ENCODE results near the gene EIF5AL1. TPM values are rescaled to one million over a fixed set of nuclear protein-coding genes. Genes with fewer than 3 reads are reported as not detected.

Gene EIF5AL1
- total and polyA plus RNA-seq, 2 of the 4 experiments (the other 2 are of a cell fraction), result 1.1 to 1.4 TPM

DNA sequence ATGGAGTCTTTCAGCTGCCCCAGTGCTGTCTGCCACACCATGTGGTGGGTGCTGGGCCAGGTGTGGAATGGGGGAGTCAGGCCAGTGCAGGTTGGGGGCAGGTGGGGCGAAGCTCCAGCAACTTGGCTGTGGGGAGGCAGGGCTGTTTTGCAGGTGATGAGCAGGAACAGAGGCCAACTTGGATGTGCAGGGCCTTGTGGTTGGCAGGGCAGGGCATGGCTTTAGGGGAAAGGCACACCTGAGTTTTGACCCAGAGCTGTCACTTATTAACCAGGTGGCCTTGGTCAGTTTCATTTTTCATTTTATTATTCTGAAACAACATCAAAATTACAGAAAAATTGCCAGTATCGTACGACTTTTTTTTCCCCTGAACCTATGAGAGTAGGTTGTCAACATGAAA is 48.9 kb downstream of the EIF5AL1 start:
- WGBS, 2 experiments (ENCODE audit: extremely low coverage in 2 of 2, insufficient read length in 1 of 2), result 70% methylated on average over 2 of the region's 3 CpGs; no CpG with 5 or more reads in 1 of the 2 experiments
- H4K20me1 ChIP-seq (ENCODE audit: insufficient read depth, low read length), result no peaks in the 10 kb centered on the region
- H3K9ac ChIP-seq (ENCODE audit: low read depth, low read length), result no peak overlapping the region
- H2BK20ac ChIP-seq (ENCODE audit: low read depth, low read length), result no peak overlapping the region
- no peak for DNase-seq
- H3K56ac ChIP-seq (ENCODE audit: extremely low read depth, insufficient read depth, low read length), result no peak overlapping the region
- H3K14ac ChIP-seq (replicated peaks; ENCODE audit: low read depth, low read length), result no peak overlapping the region
- dilution Hi-C loops (cut with HindIII; ENCODE audit: low sequenced_read_pairs, unreplicated experiment), result no loop called here
- no peak overlapping the region for H3K4ac ChIP-seq (ENCODE audit: low read depth, low read length)
- TF ChIP-seq RCOR1 (IDR thresholded peaks at IDR 0.05; ENCODE audit: insufficient replicate concordance, low read length), result no peak
- no peak overlapping the region for H2BK15ac ChIP-seq (ENCODE audit: low read depth, low read length)
- no peak overlapping the region for H2BK120ac ChIP-seq (ENCODE audit: low read depth, low read length)
- H2AK9ac ChIP-seq (replicated peaks; ENCODE audit: low read depth, low read length, poor library complexity), result no peak overlapping the region
- H2AK5ac ChIP-seq (ENCODE audit: low read depth, low read length), result no peak overlapping the region
- H3K27ac ChIP-seq (ENCODE audit: insufficient read depth, low read length), result no peak overlapping the region
- no peak overlapping the region for H3K4me2 ChIP-seq (ENCODE audit: low read depth, low read length)
- no peak overlapping the region for H4K5ac ChIP-seq (ENCODE audit: low read depth, low read length)
- H4K91ac ChIP-seq (ENCODE audit: insufficient read depth, low read depth, low read length), result no peak overlapping the region
- no peak overlapping the region for H3K23ac ChIP-seq (ENCODE audit: low read depth, low read length)
- ChIA-PET CTCF (no interaction called here), POLR2A (ENCODE audit: unreplicated experiment) (no interaction called here)
- no peak overlapping the region for H2BK5ac ChIP-seq (ENCODE audit: low read depth, low read length, poor library complexity, severe bottlenecking)
- no peak for ATAC-seq (ENCODE audit: low read depth)
- no peak overlapping the region for H3K4me3 ChIP-seq (ENCODE audit: insufficient read depth, low read depth, low read length)
- H3K27me3 ChIP-seq (ENCODE audit: control insufficient read depth, insufficient read depth, low read length), result peaks cover 17% of the 10 kb centered on the region
- no peaks in the 10 kb centered on the region for H3K4me1 ChIP-seq (ENCODE audit: control insufficient read depth, insufficient read depth, low read length)
- no peaks in the 10 kb centered on the region for H3K9me1 ChIP-seq (ENCODE audit: insufficient read depth, low read length)
- in situ Hi-C loops (cut with MboI; ENCODE audit: low sequenced_read_pairs), result loop anchor here (5.0 to 25.0 kb wide), 2 partner anchors 371 to 701 kb away; no protein-coding TSS in a partner anchor
- intact Hi-C loops (cut with micrococcal nuclease), result no loop called here
- no peaks in the 10 kb centered on the region for H3K79me1 ChIP-seq (ENCODE audit: low read depth in 1 of 2, low read length in 2 of 2)
- H3K9me3 ChIP-seq (ENCODE audit: control insufficient read depth, insufficient read depth, low read length), result no peaks in the 10 kb centered on the region
- no TSS peak for BruUV-seq (replicated peaks)
- H3K36me3 ChIP-seq (ENCODE audit: control insufficient read depth, insufficient read depth, low read length), result no peaks in the 10 kb centered on the region
- no peak overlapping the region for H4K8ac ChIP-seq (ENCODE audit: low read depth in 2 of 2, low read length in 2 of 2)
- H3K18ac ChIP-seq (ENCODE audit: low read depth, low read length), result no peak overlapping the region
- no peak overlapping the region for H2AFZ ChIP-seq (replicated peaks; ENCODE audit: low read length, poor library complexity)

Data from IMR-90 (cell line).